GM18511 (cell line): ENCODE results near the gene REL.
"Not testable (repeated sequence)": the region's sequence is repeated elsewhere in the genome, so short reads cannot be mapped to it uniquely, and the experiment has no call there.

Experiments
- ATAC-seq: cut with Tn5 transposase; IDR thresholded peaks from one replicate; pipeline ENCODE4 v1.9.1; 2021; ENCODE audit warnings: mild to moderate bottlenecking, moderate library complexity; ENCODE audit not compliant: unreplicated experiment

REL gene

GRCh38 chr2:60881047-60881932 is at the start of gene REL:
TSS of gene REL (plus strand) at chr2:60881574. CDS start at chr2:60881841, 267 bp downstream.
- ATAC-seq, result peak; percentile 83

- ATAC-seq, result no peak
Observed at GRCh38 chr2:60831921-60832320, 49.5 kb upstream of the REL start.

- ATAC-seq, result no peak
Observed at GRCh38 chr2:60832621-60833020, 48.8 kb upstream of the REL start.

GRCh38 chr2:60834270-60834717 is 47.1 kb upstream of the REL start:
- ATAC-seq, result peak; percentile 44

GRCh38 chr2:60836491-60836890 is 44.9 kb upstream of the REL start:
- ATAC-seq, result no peak

GRCh38 chr2:60837123-60837522 is 44.3 kb upstream of the REL start:
- peak; percentile 29 for ATAC-seq

GRCh38 chr2:60838481-60838880 is 42.9 kb upstream of the REL start:
- no peak for ATAC-seq

- ATAC-seq, result peak; percentile 60
Observed at GRCh38 chr2:60839126-60839813, 42.1 kb upstream of the REL start.

- peak; percentile 64 for ATAC-seq
Observed at GRCh38 chr2:60840880-60841279, 40.5 kb upstream of the REL start.

- no peak for ATAC-seq
Observed at GRCh38 chr2:60843006-60843405, 38.4 kb upstream of the REL start.

- no peak for ATAC-seq
Observed at GRCh38 chr2:60844105-60844504, 37.3 kb upstream of the REL start.

- no peak for ATAC-seq
Observed at GRCh38 chr2:60847854-60848253, 33.5 kb upstream of the REL start.

GRCh38 chr2:60849187-60849586 is 32.2 kb upstream of the REL start:
- ATAC-seq, result no peak

GRCh38 chr2:60852282-60852860 is 29.0 kb upstream of the REL start:
- ATAC-seq, result no peak

GRCh38 chr2:60853531-60853930 is 27.8 kb upstream of the REL start:
- no peak for ATAC-seq

GRCh38 chr2:60855989-60856669 is 25.2 kb upstream of the REL start:
- no peak for ATAC-seq

GRCh38 chr2:60857056-60857455 is 24.3 kb upstream of the REL start:
- no peak for ATAC-seq

GRCh38 chr2:60858897-60859311 is 22.5 kb upstream of the REL start:
- ATAC-seq, result no peak

GRCh38 chr2:60861736-60862135 is 19.6 kb upstream of the REL start:
- ATAC-seq, result no peak

- ATAC-seq, result no peak
Observed at GRCh38 chr2:60862642-60863041, 18.7 kb upstream of the REL start.

GRCh38 chr2:60865361-60865760 is 16.0 kb upstream of the REL start:
- ATAC-seq, result not testable (repeated sequence)
